ENCODE data around the gene TAAR2. TPM values are rescaled to one million over a fixed set of nuclear protein-coding genes. Genes with fewer than 3 reads are reported as not detected.

The TAAR2 gene
- total and polyA plus RNA-seq, 10 donors = not detected

GRCh38 chr6:132659082-132659481 is 35.0 kb upstream of the TAAR2 start, which contains the start of gene TAAR1:
Gene TAAR1, minus strand, starts transcription at chr6:132659182. Its CDS starts 13,179 bp downstream, at chr6:132646003.
- Histone ChIP-seq H3K9me3 (no peaks in the 10 kb centered on the region), H3K27ac (no peak within 1 kb of the TSS), H3K27me3 (replicated peaks in 1 of 7) (no peaks in the 10 kb centered on the region), H3K4me1 (peaks cover 0 to 7% (median 2%) of the 10 kb centered on the region in 6 donors), H3K4me3 (no peak within 1 kb of the TSS), H3K36me3 (no peaks in the 10 kb centered on the region)
- DNase-seq = no peak
- intact Hi-C loops (cut with DNase I; ENCODE audit: low total_unique reads) = no loop called here
- TF ChIP-seq POLR2A (IDR thresholded peaks at IDR 0.05) (no peak), CTCF (IDR thresholded peaks at IDR 0.05 in 8 of 11, conservative IDR thresholded peaks at IDR 0.05 in 3 of 11) (no peak), POLR2AphosphoS5 (IDR thresholded peaks at IDR 0.05) (no peak)
- 63 to 97% (median 92%) methylated on average over 3 of the region's 3 CpGs for WGBS, 5 donors

GRCh38 chr6:132651062-132651461 is 27.0 kb upstream of the TAAR2 start:
- 60 to 69% (median 64%) methylated on average over 3 of the region's 3 CpGs for WGBS, 5 donors
- intact Hi-C loops (cut with DNase I; ENCODE audit: low total_unique reads) = no loop called here
- no peak for TF ChIP-seq CTCF (IDR thresholded peaks at IDR 0.05 in 8 of 11, conservative IDR thresholded peaks at IDR 0.05 in 3 of 11)
- no peak for TF ChIP-seq POLR2A (IDR thresholded peaks at IDR 0.05)
- no peak for TF ChIP-seq POLR2AphosphoS5 (IDR thresholded peaks at IDR 0.05)

GRCh38 chr6:132650429-132650828 is 26.4 kb upstream of the TAAR2 start:
- DNase-seq = no peak
- Histone ChIP-seq H3K36me3 (no peaks in the 10 kb centered on the region), H3K4me3 (no peak overlapping the region), H3K4me1 (peaks cover 0 to 12% (median 2%) of the 10 kb centered on the region in 6 donors), H3K27ac (peak overlapping the region in 4 of 8 donors; percentile 29 to 82 (median 72)), H3K9me3 (no peaks in the 10 kb centered on the region), H3K27me3 (replicated peaks in 1 of 7) (no peaks in the 10 kb centered on the region)
- WGBS, 5 donors = 90 to 96% (median 94%) methylated on average over 1 of the region's 1 CpG
- intact Hi-C loops (cut with DNase I; ENCODE audit: low total_unique reads) = no loop called here
- TF ChIP-seq POLR2AphosphoS5 (IDR thresholded peaks at IDR 0.05) = no peak
- TF ChIP-seq CTCF (IDR thresholded peaks at IDR 0.05 in 8 of 11, conservative IDR thresholded peaks at IDR 0.05 in 3 of 11) = no peak
- no peak for TF ChIP-seq POLR2A (IDR thresholded peaks at IDR 0.05)

More at GRCh38 chr6:132651062-132651461, 27.0 kb upstream of the TAAR2 start:
- Histone ChIP-seq H3K36me3 (no peaks in the 10 kb centered on the region), H3K9me3 (no peaks in the 10 kb centered on the region), H3K27ac (peak overlapping the region in 4 of 8 donors; percentile 29 to 82 (median 72)), H3K4me3 (no peak overlapping the region), H3K27me3 (replicated peaks in 1 of 7) (no peaks in the 10 kb centered on the region), H3K4me1 (peaks cover 0 to 12% (median 2%) of the 10 kb centered on the region in 6 donors)
- DNase-seq = no peak

GRCh38 chr6:132648828-132649227 is 24.8 kb upstream of the TAAR2 start:
- TF ChIP-seq CTCF (IDR thresholded peaks at IDR 0.05 in 8 of 11, conservative IDR thresholded peaks at IDR 0.05 in 3 of 11) (no peak), POLR2AphosphoS5 (IDR thresholded peaks at IDR 0.05) (no peak), POLR2A (IDR thresholded peaks at IDR 0.05) (no peak)
- 68 to 77% (median 75%) methylated on average over 2 of the region's 2 CpGs for WGBS, 5 donors
- intact Hi-C loops (cut with DNase I; ENCODE audit: low total_unique reads) = no loop called here
- Histone ChIP-seq H3K9me3 (no peaks in the 10 kb centered on the region), H3K27ac (peak overlapping the region in 2 of 8 donors; percentile 77 to 82), H3K27me3 (replicated peaks in 1 of 7) (no peaks in the 10 kb centered on the region), H3K4me3 (no peak overlapping the region), H3K4me1 (peaks cover 0 to 12% (median 2%) of the 10 kb centered on the region in 6 donors), H3K36me3 (no peaks in the 10 kb centered on the region)
- DNase-seq = no peak
